Glomerular visceral epithelial cell (primary cell): ENCODE results near the gene PEX3.
A peak's percentile ranks its signal among the peaks of the same experiment; 100 is the strongest.
"Not testable (repeated sequence)": the region's sequence is repeated elsewhere in the genome, so short reads cannot be mapped to it uniquely, and the experiment has no call there.

Experiments used
- DNase-seq: peaks from one replicate; pipeline ENCODE4 v3.0.0-alpha.2; 2016; ENCODE audit errors: extremely low spot score

Gene PEX3

GRCh38 chr6:143506199-143506598 lies 55.6 kb downstream of the PEX3 start:
- no peak for DNase-seq

GRCh38 chr6:143506620-143507019 lies 56.0 kb downstream of the PEX3 start:
- no peak for DNase-seq

- peak; percentile 17 for DNase-seq
Measured at GRCh38 chr6:143507358-143508145, 56.9 kb downstream of the PEX3 start.

GRCh38 chr6:143510326-143510725 lies 59.7 kb downstream of the PEX3 start:
- DNase-seq = not testable (repeated sequence)

- peak; percentile 91 for DNase-seq
Measured at GRCh38 chr6:143510991-143511891, 60.6 kb downstream of the PEX3 start, which contains the start of gene FUCA2. FUCA2 (minus strand) TSS chr6:143511720; CDS start chr6:143511634, 86 bp downstream.

GRCh38 chr6:143513410-143513809 lies 62.8 kb downstream of the PEX3 start:
- DNase-seq = no peak

GRCh38 chr6:143515061-143515760 lies 64.6 kb downstream of the PEX3 start:
- DNase-seq = no peak

- no peak for DNase-seq
Measured at GRCh38 chr6:143515766-143516355, 65.3 kb downstream of the PEX3 start.

GRCh38 chr6:143516690-143517446 lies 66.3 kb downstream of the PEX3 start:
- DNase-seq = no peak

- DNase-seq = no peak
Measured at GRCh38 chr6:143517447-143517773, 66.8 kb downstream of the PEX3 start.

- DNase-seq = no peak
Measured at GRCh38 chr6:143522039-143522600, 71.5 kb downstream of the PEX3 start.

- no peak for DNase-seq
Measured at GRCh38 chr6:143525356-143525755, 74.8 kb downstream of the PEX3 start.

- DNase-seq = no peak
Measured at GRCh38 chr6:143527677-143528076, 77.1 kb downstream of the PEX3 start.

GRCh38 chr6:143528164-143528811 lies 77.7 kb downstream of the PEX3 start:
- no peak for DNase-seq

GRCh38 chr6:143529095-143529494 lies 78.5 kb downstream of the PEX3 start:
- DNase-seq = peak; percentile 34

GRCh38 chr6:143531720-143532499 lies 81.3 kb downstream of the PEX3 start:
- DNase-seq = no peak

- DNase-seq = no peak
Measured at GRCh38 chr6:143535189-143535614, 84.6 kb downstream of the PEX3 start.

- peak; percentile 72 for DNase-seq
Measured at GRCh38 chr6:143536461-143536865, 85.9 kb downstream of the PEX3 start.
